Right kidney (tissue), 9 donors: Measurements from ENCODE around the gene PALS2.

ENCODE experiments used
- DNase-seq: peaks from one replicate; pipeline ENCODE4 v3.0.0-alpha.2; 2016
- long read RNA-seq, 8 donors: transcript quantifications; one replicate each; lab custom pipeline, GENCODE V29; 2026

PALS2 gene
- long read RNA-seq, donor 1, full-length matches to known transcripts = 1 of 1 reads
- long read RNA-seq, donor 1, partial matches to known transcripts = 0 of 1 reads
- long read RNA-seq, donor 1, other reads (novel, unspliced or antisense) = 0 of 1 reads
- long read RNA-seq, donor 2 = 0 reads
- long read RNA-seq, donor 3 = 0 reads
- long read RNA-seq, donor 4, partial matches to known transcripts = 0 of 1 reads
- long read RNA-seq, donor 4, other reads (novel, unspliced or antisense) = 0 of 1 reads
- long read RNA-seq, donor 5 = 0 reads
- long read RNA-seq, donor 6 = 0 reads
- long read RNA-seq, donor 7 = 0 reads
- long read RNA-seq, donor 8 = 0 reads

- peak; percentile 83 for DNase-seq
Observed at GRCh38 chr7:24572997-24573553, at the start of gene PALS2. Gene PALS2, plus strand, starts transcription at chr7:24573452. Its CDS starts 50,216 bp downstream, at chr7:24623668.

- DNase-seq = no peak
Observed at GRCh38 chr7:24531255-24531654, 42.0 kb upstream of the PALS2 start.

- DNase-seq = no peak
Observed at GRCh38 chr7:24536682-24537081, 36.6 kb upstream of the PALS2 start.

- DNase-seq = no peak
Observed at GRCh38 chr7:24540956-24541355, 32.3 kb upstream of the PALS2 start.

GRCh38 chr7:24545215-24545614 lies 28.0 kb upstream of the PALS2 start:
- no peak for DNase-seq

GRCh38 chr7:24548390-24548789 lies 24.9 kb upstream of the PALS2 start:
- DNase-seq = no peak

GRCh38 chr7:24549991-24550390 lies 23.3 kb upstream of the PALS2 start:
- DNase-seq = no peak

GRCh38 chr7:24555184-24555583 lies 18.1 kb upstream of the PALS2 start:
- DNase-seq = no peak

- DNase-seq = no peak
Observed at GRCh38 chr7:24555719-24556118, 17.5 kb upstream of the PALS2 start.

GRCh38 chr7:24560772-24561171 lies 12.5 kb upstream of the PALS2 start:
- DNase-seq = no peak

- no peak for DNase-seq
Observed at GRCh38 chr7:24566274-24566673, 7.0 kb upstream of the PALS2 start.

GRCh38 chr7:24570983-24571382 lies 2.3 kb upstream of the PALS2 start:
- no peak for DNase-seq

GRCh38 chr7:24572016-24572392 lies 1.2 kb upstream of the PALS2 start:
- DNase-seq = no peak

GRCh38 chr7:24572393-24572996 lies 757 bp upstream of the PALS2 start:
- DNase-seq = no peak

GRCh38 chr7:24573554-24574338 lies 494 bp downstream of the PALS2 start:
- peak; percentile 86 for DNase-seq

GRCh38 chr7:24574386-24574785 lies 1.1 kb downstream of the PALS2 start:
- DNase-seq = no peak

- DNase-seq = no peak
Observed at GRCh38 chr7:24574950-24575349, 1.7 kb downstream of the PALS2 start.

GRCh38 chr7:24576171-24577025 lies 3.1 kb downstream of the PALS2 start:
- DNase-seq = peak; percentile 18

GRCh38 chr7:24578052-24578451 lies 4.8 kb downstream of the PALS2 start:
- no peak for DNase-seq

- DNase-seq = no peak
Observed at GRCh38 chr7:24580283-24580946, 7.2 kb downstream of the PALS2 start.

- no peak for DNase-seq
Observed at GRCh38 chr7:24582166-24582565, 8.9 kb downstream of the PALS2 start.

GRCh38 chr7:24587853-24588252 lies 14.6 kb downstream of the PALS2 start:
- no peak for DNase-seq
